Fibroblast of lung (primary cell): ENCODE results near the gene ZEB2.

Experiments
- EZH2 ChIP-seq: IDR thresholded peaks from 2 replicates; pipeline ENCODE4 v1.5.1; 2012; ENCODE audit warnings: low read length, control low read depth, mild to moderate bottlenecking; ENCODE audit errors: missing control alignments
- TF ChIP-seq, protein P1 (sequence below), 2 donors: IDR thresholded peaks in 1 of 2; conservative IDR thresholded peaks in 1 of 2; 1 replicate in 1 of 2; 2 replicates in 1 of 2; pipeline ENCODE4 v1.5.1; 2011 to 2012; ENCODE audit warnings: low read length in 2 of 2, control low read depth in 1 of 2, inconsistent platforms in 1 of 2, low read depth in 1 of 2, mild to moderate bottlenecking in 1 of 2

DNA sequence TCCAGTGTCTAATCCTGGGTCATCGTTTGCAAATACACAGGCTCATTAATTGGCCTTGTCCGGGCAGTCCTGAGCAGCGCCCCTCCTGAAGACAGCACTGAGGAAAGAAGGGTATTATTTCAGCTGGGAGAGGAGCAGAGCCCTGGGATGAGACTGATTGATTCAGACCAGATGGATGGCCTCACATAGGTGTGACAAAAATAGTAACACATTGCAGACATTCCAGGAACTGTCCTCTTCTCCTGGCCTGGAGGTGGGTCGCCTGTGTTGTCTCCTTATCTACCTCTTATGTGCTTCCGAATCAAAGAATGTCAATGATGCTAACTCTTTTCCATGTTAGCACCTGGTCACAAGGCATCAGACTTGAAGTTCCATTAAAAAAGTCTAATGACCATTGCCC lies 45.9 kb downstream of the ZEB2 start:
- TF ChIP-seq, protein P1, sequence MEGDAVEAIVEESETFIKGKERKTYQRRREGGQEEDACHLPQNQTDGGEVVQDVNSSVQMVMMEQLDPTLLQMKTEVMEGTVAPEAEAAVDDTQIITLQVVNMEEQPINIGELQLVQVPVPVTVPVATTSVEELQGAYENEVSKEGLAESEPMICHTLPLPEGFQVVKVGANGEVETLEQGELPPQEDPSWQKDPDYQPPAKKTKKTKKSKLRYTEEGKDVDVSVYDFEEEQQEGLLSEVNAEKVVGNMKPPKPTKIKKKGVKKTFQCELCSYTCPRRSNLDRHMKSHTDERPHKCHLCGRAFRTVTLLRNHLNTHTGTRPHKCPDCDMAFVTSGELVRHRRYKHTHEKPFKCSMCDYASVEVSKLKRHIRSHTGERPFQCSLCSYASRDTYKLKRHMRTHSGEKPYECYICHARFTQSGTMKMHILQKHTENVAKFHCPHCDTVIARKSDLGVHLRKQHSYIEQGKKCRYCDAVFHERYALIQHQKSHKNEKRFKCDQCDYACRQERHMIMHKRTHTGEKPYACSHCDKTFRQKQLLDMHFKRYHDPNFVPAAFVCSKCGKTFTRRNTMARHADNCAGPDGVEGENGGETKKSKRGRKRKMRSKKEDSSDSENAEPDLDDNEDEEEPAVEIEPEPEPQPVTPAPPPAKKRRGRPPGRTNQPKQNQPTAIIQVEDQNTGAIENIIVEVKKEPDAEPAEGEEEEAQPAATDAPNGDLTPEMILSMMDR (conservative IDR thresholded peaks at IDR 0.05 in 1 of 2, IDR thresholded peaks at IDR 0.05 in 1 of 2; ENCODE audit: low read depth in 1 of 2, low read length in 2 of 2) = no peak
- TF ChIP-seq EZH2 = no peak
